GM23248 (cell line): Measurements from ENCODE around the gene ZNF75A.

Experiments used
- EZH2 ChIP-seq: fragments of 200-600 bp; sonication (generic); IDR thresholded peaks from 2 replicates; pipeline ENCODE4 v1.6.1; 2018; ENCODE audit warnings: antibody characterized with exemption, mild to moderate bottlenecking; ENCODE audit not compliant: insufficient read depth, poor library complexity, severe bottlenecking
- EZH2phosphoT487 ChIP-seq: fragments of 200-600 bp; sonication (generic); IDR thresholded peaks from 2 replicates; pipeline ENCODE4 v1.6.1; 2018; ENCODE audit warnings: antibody characterized with exemption, moderate library complexity, mild to moderate bottlenecking, low read depth; ENCODE audit not compliant: insufficient read depth

DNA sequence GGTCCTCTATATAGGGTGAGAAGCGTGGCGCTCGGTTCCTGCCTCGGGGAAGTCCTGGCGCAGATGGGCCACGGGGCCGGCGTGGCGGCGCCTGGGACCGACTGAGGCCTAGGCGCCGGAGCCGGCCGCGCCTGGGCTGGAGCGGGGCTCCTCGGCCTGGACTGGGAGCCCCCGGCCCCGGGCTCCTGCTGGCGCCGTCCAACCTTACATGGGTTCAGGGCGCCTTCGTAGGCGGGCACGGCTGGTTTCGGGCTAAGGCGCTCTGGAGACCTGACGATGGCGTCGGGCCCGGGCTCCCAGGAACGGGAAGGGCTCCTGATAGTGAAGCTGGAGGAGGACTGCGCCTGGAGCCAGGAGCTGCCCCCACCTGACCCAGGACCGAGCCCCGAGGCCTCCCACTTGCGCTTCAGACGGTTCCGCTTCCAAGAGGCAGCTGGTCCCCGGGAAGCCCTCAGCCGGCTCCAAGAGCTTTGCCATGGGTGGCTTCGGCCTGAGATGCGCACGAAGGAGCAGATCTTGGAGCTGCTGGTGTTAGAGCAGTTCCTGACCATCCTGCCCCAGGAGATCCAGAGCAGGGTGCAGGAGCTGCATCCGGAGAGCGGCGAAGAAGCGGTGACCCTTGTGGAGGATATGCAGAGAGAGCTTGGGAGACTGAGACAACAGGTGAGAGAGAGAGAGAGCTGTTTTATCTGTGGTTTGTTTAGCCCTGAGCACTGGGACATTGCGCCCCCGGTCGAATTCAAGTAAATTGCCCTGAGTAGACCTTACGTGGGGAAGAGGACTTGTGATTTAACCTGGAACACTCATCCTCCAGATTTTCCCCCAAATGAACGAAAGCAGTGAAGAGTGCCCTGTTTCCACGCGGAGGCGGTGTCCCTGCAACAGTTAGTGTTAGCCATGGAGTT, 21.5 kb upstream of the ZNF75A start:
- no peak for TF ChIP-seq EZH2phosphoT487
- TF ChIP-seq EZH2, result no peak
